Activated gamma-delta T cell treated with Interleukin-2 at 50 U/mL for 16 hours (primary cell): ENCODE measurements around the gene CFAP210.
"Not testable (repeated sequence)": the region's sequence is repeated elsewhere in the genome, so short reads cannot be mapped to it uniquely, and the experiment has no call there.

Experiments
- DNase-seq: peaks from one replicate; pipeline ENCODE4 v3.0.0-alpha.2; 2020

The CFAP210 gene

GRCh38 chr2:169599568-169599967 is 94.6 kb downstream of the CFAP210 start:
- DNase-seq, result no peak

- DNase-seq, result no peak
Measured at GRCh38 chr2:169598982-169599381, 95.2 kb downstream of the CFAP210 start.

DNA sequence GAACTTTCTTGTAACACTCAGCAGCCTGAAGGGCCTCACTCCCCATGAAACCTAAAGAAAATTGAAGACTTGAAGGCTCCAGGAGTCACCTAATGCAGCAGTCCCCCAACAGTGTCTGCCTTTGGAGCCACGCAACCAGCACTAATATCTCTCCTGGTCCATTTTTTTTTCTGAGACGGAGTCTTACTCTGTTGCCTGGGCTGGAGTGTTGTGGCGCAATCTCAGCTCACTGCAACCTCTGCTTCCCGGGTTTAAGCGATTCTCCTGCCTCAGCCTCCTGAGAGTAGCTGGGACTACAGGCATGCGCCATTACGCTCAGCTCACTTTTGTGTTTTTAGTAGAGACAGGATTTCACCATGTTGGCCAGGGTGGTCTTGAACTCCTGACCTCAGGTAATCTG is 97.7 kb downstream of the CFAP210 start:
- DNase-seq, result not testable (repeated sequence)
